GM12864 (cell line): ENCODE data around the gene PRMT2.
A peak's percentile ranks its signal among the peaks of the same experiment; 100 is the strongest.

Source experiments
- DNase-seq: peaks from one replicate; pipeline ENCODE4 v3.0.0-alpha.2; 2011; ENCODE audit warnings: low read depth
- H3K4me3 ChIP-seq: 2 replicates; pipeline ENCODE4 v1.5.1; 2011; ENCODE audit warnings: mild to moderate bottlenecking, low read depth, low read length, control low read depth
- TF ChIP-seq, protein P1 (sequence below): IDR thresholded peaks from 2 replicates; pipeline ENCODE4 v1.5.1; 2011; ENCODE audit warnings: low read depth, mild to moderate bottlenecking, moderate library complexity, low read length, control low read depth, inconsistent platforms; ENCODE audit errors: missing control alignments

PRMT2 gene

DNA sequence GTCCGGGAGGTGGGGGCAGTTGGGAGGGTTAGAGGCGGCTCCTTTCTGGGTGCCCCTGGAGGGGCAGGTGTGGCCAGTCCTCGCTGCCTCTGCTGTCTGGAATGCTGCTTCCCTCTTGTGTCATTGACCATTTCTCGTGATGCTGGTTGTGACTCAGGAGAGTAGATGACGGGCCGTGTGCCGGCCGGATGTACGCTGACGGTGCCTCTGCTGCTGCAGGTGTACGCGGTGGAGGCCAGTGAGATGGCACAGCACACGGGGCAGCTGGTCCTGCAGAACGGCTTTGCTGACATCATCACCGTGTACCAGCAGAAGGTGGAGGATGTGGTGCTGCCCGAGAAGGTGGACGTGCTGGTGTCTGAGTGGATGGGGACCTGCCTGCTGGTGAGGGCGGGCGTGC lies 13.9 kb downstream of the PRMT2 start:
- no peak overlapping the region for H3K4me3 ChIP-seq
- no peak for DNase-seq
- TF ChIP-seq, protein P1, sequence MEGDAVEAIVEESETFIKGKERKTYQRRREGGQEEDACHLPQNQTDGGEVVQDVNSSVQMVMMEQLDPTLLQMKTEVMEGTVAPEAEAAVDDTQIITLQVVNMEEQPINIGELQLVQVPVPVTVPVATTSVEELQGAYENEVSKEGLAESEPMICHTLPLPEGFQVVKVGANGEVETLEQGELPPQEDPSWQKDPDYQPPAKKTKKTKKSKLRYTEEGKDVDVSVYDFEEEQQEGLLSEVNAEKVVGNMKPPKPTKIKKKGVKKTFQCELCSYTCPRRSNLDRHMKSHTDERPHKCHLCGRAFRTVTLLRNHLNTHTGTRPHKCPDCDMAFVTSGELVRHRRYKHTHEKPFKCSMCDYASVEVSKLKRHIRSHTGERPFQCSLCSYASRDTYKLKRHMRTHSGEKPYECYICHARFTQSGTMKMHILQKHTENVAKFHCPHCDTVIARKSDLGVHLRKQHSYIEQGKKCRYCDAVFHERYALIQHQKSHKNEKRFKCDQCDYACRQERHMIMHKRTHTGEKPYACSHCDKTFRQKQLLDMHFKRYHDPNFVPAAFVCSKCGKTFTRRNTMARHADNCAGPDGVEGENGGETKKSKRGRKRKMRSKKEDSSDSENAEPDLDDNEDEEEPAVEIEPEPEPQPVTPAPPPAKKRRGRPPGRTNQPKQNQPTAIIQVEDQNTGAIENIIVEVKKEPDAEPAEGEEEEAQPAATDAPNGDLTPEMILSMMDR = no peak

DNA sequence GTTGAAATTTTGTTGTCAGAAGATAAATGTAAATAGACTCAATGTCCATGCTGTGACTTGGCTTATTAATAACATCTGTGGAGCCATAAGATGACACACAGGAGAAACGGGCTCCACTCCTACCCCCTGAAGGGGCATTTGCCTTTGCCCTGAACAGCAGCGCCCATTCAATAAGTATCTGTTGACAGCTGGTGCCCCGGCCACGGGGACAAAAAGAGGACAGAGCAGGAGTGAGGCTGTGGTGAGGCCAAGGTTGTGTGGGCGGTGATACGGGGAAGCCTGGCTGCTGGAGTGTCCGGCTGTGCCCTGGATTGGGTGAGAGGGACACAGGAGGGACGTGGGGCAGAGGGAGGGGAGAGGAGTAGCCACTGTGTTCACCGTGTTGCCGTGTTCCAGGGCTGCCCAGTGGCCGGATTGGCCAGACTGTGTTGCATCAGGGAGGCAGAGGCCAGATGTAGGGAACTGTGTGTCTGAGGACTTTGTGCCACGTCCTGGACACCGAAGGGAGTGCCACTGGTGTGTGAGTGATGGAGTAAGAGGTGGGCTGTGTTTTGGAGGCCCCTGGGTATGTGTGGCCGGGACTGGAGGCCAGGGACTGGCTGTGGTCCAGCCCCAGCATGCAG lies 15.1 kb downstream of the PRMT2 start:
- DNase-seq = no peak
- H3K4me3 ChIP-seq = no peak overlapping the region
- TF ChIP-seq, protein P1 = no peak

DNA sequence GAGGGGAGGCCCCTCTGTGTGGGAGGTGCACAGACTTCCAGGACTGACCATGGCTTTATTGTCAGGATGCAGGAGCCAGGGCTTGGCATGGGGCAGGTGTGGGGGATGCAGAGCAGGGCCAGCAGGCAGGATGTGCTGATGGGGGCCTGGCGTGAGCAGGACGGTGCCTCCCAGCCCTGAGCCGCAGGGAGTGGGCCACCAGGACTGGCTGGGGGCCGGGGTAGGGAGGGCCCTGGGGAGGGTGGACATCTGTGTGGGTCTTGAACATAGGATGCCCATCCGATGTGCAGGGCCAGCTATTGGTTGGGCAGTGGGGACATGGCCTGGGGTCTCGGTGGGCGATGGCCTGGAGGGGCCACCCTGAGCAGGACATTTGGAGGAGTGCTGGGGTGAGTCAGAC lies 15.6 kb downstream of the PRMT2 start:
- DNase-seq = no peak
- H3K4me3 ChIP-seq = no peak overlapping the region
- TF ChIP-seq, protein P1 = no peak

DNA sequence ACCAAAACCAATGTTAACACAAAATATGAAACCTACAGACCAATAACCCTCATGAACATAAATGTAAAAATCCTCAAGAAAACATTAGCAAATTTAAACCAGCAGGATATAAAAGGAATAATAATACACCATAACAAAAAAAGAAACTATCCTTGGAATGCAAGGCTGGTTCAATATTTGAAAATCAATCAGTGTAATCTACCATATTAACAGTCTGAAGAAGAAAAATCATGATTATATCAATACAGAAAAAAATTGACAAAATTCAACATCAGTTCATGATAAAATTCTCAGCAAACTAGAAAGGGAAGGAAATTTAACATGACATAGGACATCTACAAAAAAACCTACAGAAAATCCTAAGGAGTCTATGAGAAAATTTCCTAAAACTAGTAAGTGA lies 19.8 kb downstream of the PRMT2 start:
- H3K4me3 ChIP-seq = no peak overlapping the region
- TF ChIP-seq, protein P1 = no peak

DNA sequence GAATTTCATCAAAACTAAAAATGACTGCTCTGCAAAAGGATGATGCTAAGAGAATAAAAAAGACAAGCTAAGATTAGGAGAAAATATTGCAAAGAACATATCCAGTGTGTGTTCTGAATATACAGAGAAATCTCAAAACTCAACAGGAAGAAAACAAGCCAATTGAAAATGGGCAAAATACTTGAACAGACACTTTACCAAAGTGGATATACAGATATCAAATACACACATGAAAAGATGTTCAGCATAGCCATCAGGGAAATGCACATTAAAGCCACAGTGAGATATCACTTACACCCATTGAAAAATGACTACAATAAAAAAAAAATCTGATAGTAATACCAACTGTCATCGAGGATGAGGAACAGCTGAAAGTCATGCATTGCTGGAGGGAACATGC lies 21.3 kb downstream of the PRMT2 start:
- TF ChIP-seq, protein P1 = no peak
- no peak for DNase-seq

More for the DNA sequence above, 19.8 kb downstream of the PRMT2 start:
- DNase-seq = no peak

DNA sequence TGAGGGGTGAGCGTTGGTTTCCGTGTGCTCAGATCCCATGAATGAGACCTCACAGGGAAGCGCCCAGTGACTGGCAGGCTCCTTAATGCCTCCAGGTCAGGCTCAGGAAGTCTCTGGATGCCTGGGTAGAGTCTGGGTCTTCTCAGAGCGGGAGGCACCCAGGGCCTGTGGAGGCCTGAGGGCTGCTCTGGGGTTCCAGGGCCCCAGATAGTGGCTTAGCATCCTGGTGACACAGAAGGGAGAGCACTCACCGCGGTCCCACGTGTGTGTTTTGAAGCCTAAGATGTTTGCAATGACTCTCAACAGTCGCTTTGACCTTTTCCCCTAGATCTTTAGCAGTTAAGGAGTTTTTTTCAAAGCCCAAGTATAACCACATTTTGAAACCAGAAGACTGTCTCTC lies 25.0 kb downstream of the PRMT2 start:
- no peak overlapping the region for H3K4me3 ChIP-seq
- no peak for DNase-seq
- TF ChIP-seq, protein P1 = no peak

More for the DNA sequence above, 21.3 kb downstream of the PRMT2 start:
- H3K4me3 ChIP-seq = no peak overlapping the region

DNA sequence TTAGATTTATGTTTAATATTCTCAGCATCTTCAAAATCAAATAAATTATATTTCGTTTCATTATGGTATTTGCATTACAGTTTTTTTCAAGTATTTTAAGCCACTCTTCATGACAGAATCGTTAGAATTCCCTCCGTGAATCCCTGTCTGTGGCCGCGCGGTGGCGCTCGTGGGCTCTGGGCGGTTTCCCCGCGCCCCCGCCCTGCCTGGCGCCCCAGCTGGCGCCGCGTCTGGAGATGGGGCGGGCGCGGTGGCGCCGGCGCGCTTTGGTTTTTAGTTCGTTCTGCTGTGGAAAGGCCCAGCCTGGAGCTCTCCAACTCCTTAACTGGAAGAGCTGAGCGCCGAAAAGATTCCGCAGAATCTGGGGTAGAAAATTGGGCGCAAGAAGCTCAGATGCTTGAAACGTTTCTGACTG lies 25.7 kb downstream of the PRMT2 start:
- TF ChIP-seq, protein P1 = peak; percentile 48
- H3K4me3 ChIP-seq = no peak overlapping the region
- no peak for DNase-seq
